Adrenal gland (tissue), 12 donors: ENCODE data around the gene SPTBN1. TPM values are rescaled to one million over a fixed set of nuclear protein-coding genes. Genes with fewer than 3 reads are reported as not detected.
A peak's percentile ranks its signal among the peaks of the same experiment; 100 is the strongest.

Experiments used
- DNase-seq, 7 donors: peaks; one replicate each; pipeline ENCODE4 v3.0.0-alpha.2; 2019 to 2020
- H3K27ac ChIP-seq, 5 donors: fragments of 200-600 bp; sonication (generic) in 4 of 5; 1 replicate in 3 of 5; 2 replicates in 2 of 5; pipeline versions ENCODE4 v1.5.1 to v1.8.0; 2016 to 2020; ENCODE audit warnings: mild to moderate bottlenecking in 1 of 5
- H3K27me3 ChIP-seq: fragments of 200-600 bp; 2 replicates; pipeline ENCODE4 v1.8.0; 2021
- H3K36me3 ChIP-seq, 2 donors: fragments of 200-600 bp; replicated peaks in 1 of 2; 1 replicate in 1 of 2; 2 replicates in 1 of 2; pipeline versions ENCODE4 v1.5.1 to v1.8.0; 2018 to 2022
- H3K4me1 ChIP-seq, 2 donors: fragments of 200-600 bp; replicated peaks in 1 of 2; 1 replicate in 1 of 2; 2 replicates in 1 of 2; pipeline versions ENCODE4 v1.5.1 to v1.8.0; 2018 to 2021
- H3K4me3 ChIP-seq, 4 donors: fragments of 200-600 bp; sonication (generic) in 3 of 4; one replicate each; pipeline ENCODE4 v1.5.1; 2016 to 2018
- H3K9me3 ChIP-seq, 3 donors: fragments of 200-600 bp; sonication (generic) in 1 of 3; replicated peaks in 1 of 3; 1 replicate in 2 of 3; 2 replicates in 1 of 3; pipeline versions ENCODE4 v1.5.1 to v1.8.0; 2016 to 2021
- CTCF ChIP-seq, 6 experiments: fragments of 450-650 bp in 4 of 6; fragments of 200-600 bp in 2 of 6; sonication (generic) in 1 of 6; IDR thresholded peaks; 1 replicate in 5 of 6; 2 replicates in 1 of 6; pipeline versions ENCODE4 v1.5.1 to v1.8.0; 2016 to 2021; ENCODE audit warnings: antibody characterized with exemption in 6 of 6, mild to moderate bottlenecking in 2 of 6, moderate library complexity in 1 of 6
- POLR2A ChIP-seq, 2 donors: fragments of 450-650 bp; IDR thresholded peaks; one replicate each; pipeline ENCODE4 v1.6.1; 2017; ENCODE audit warnings: antibody characterized with exemption in 2 of 2, mild to moderate bottlenecking in 2 of 2, moderate library complexity in 1 of 2
- WGBS, 4 donors: extraction: QIAGEN DNeasy Blood & Tissue Kit in 2 of 4; methylation state at CpG; one replicate each; pipeline versions ENCODE4 v1.1.5 to v1.1.7; 2013 to 2017; 5-methylcytosine and 5-hydroxymethylcytosine counted together
- intact Hi-C, 2 donors: fragments of 100-400 bp; cut with DNase I; formaldehyde crosslinking; loops; one replicate each; pipeline versions ENCODE4 v1.14.1 to v1.15.0; 2022 to 2023
- polyA plus RNA-seq, 3 donors: library from polyadenylated mRNA; stranded (reverse); fragments of 200-250 nt in 2 of 3; fragments of 350-450 nt in 1 of 3; fragmentation: Illumina TruSeq in 1 of 3; extraction: RNeasy Lipid Tissue Mini Kit (QIAGEN cat#74804) in 1 of 3; gene quantifications; one replicate each; pipeline ENCODE4 v1.2.3, GENCODE V29; 2013 to 2014
- total RNA-seq, 9 donors: library from RNA; depleted of rRNA in 4 of 9; stranded (reverse); fragments of >200 nt in 4 of 9; fragments of 120-200 nt in 1 of 9; fragmentation: NEBNext Ultra II Directional in 1 of 9; extraction: Animal tissue kit (Norgen Biotek cat#: 25700) in 1 of 9; gene quantifications; one replicate each; pipeline versions ENCODE4 v1.1.0 to v1.2.4, GENCODE V29; 2013 to 2023
- donor health status: healthy with polysubstance abuse.
- donor health status: Bipolar disorder and iron deficiency.
- donor health status: DM: yes; HTN: yes; CAD: no.
- donor health status: DM: no; HTN: no; CAD: no.
- donor health status: DM: no; HTN: no; CAD: no.
- donor health status: DM: yes; HTN: yes; CAD: no.

The SPTBN1 gene
- total and polyA plus RNA-seq, 12 donors, result 72.9 to 653 (median 493) TPM

GRCh38 chr2:54598347-54599325 is 142.5 kb downstream of the SPTBN1 start:
- Histone ChIP-seq H3K27ac (peak overlapping the region in 4 of 5 donors; percentile 1 to 82 (median 66)), H3K36me3 (peaks cover 0 to 9% of the 10 kb centered on the region in 2 donors), H3K4me1 (peaks cover 54 to 94% of the 10 kb centered on the region in 2 donors), H3K9me3 (no peaks in the 10 kb centered on the region), H3K27me3 (no peaks in the 10 kb centered on the region), H3K4me3 (no peak overlapping the region)
- TF ChIP-seq POLR2A (IDR thresholded peaks at IDR 0.05) (no peak), CTCF (IDR thresholded peaks at IDR 0.05) (no peak)
- DNase-seq, result peak in 3 of 7 donors; percentile 53 to 55 (median 55)
- WGBS, 4 donors, result 78 to 83% (median 80%) methylated on average over 14 of the region's 14 CpGs
- intact Hi-C loops, result no loop called here

GRCh38 chr2:54599326-54599710 is 143.2 kb downstream of the SPTBN1 start:
- WGBS, 4 donors, result 92 to 96% (median 93%) methylated on average over 5 of the region's 5 CpGs
- Histone ChIP-seq H3K27me3 (no peaks in the 10 kb centered on the region), H3K27ac (peak overlapping the region in 4 of 5 donors; percentile 18 to 82 (median 66)), H3K36me3 (peaks cover 0 to 9% of the 10 kb centered on the region in 2 donors), H3K4me1 (peaks cover 61 to 100% of the 10 kb centered on the region in 2 donors), H3K4me3 (no peak overlapping the region), H3K9me3 (no peaks in the 10 kb centered on the region)
- TF ChIP-seq CTCF (IDR thresholded peaks at IDR 0.05) (no peak), POLR2A (IDR thresholded peaks at IDR 0.05) (no peak)
- intact Hi-C loops, result no loop called here
- no peak for DNase-seq

GRCh38 chr2:54599914-54600313 is 143.8 kb downstream of the SPTBN1 start:
- Histone ChIP-seq H3K4me3 (no peak overlapping the region), H3K27ac (peak overlapping the region in 4 of 5 donors; percentile 18 to 82 (median 66)), H3K36me3 (peaks cover 0 to 9% of the 10 kb centered on the region in 2 donors), H3K27me3 (no peaks in the 10 kb centered on the region), H3K4me1 (peaks cover 67 to 100% of the 10 kb centered on the region in 2 donors), H3K9me3 (no peaks in the 10 kb centered on the region)
- intact Hi-C loops, result no loop called here
- DNase-seq, result peak; percentile 52 to 80 (median 64)
- WGBS, 4 donors, result 41 to 54% (median 46%) methylated on average over 3 to 4 of the region's 4 CpGs
- TF ChIP-seq POLR2A (IDR thresholded peaks at IDR 0.05), result no peak
- no peak for TF ChIP-seq CTCF (IDR thresholded peaks at IDR 0.05)

- 62 to 80% (median 65%) methylated on average over 2 of the region's 2 CpGs for WGBS, 4 donors
- intact Hi-C loops, result no loop called here
- DNase-seq, result no peak
- no peak overlapping the region for H3K4me3 ChIP-seq
- H3K27ac ChIP-seq, result peak overlapping the region in 4 of 5 donors; percentile 6 to 82 (median 68)
- H3K9me3 ChIP-seq, result no peaks in the 10 kb centered on the region
- peaks cover 70 to 100% of the 10 kb centered on the region in 2 donors for H3K4me1 ChIP-seq
- no peaks in the 10 kb centered on the region for H3K27me3 ChIP-seq
- TF ChIP-seq CTCF (IDR thresholded peaks at IDR 0.05) (no peak), POLR2A (IDR thresholded peaks at IDR 0.05) (no peak)
- H3K36me3 ChIP-seq, result peaks cover 0 to 9% of the 10 kb centered on the region in 2 donors
These were observed 145.2 kb downstream of the SPTBN1 start for GRCh38 chr2:54601339-54601738.
